Bronchial epithelial cell (primary cell): ENCODE results near the gene PPM1B. TPM values are rescaled to one million over a fixed set of nuclear protein-coding genes. Genes with fewer than 3 reads are reported as not detected.
"Not testable (repeated sequence)": the region's sequence is repeated elsewhere in the genome, so short reads cannot be mapped to it uniquely, and the experiment has no call there.

Source experiments
- DNase-seq: peaks from one replicate; pipeline ENCODE4 v3.0.0-alpha.2; 2010; ENCODE audit warnings: low read depth
- FAIRE-seq: peaks from 2 replicates; lab custom pipeline; 2011; peaks lifted over from hg19 to GRCh38; lab: Jason Lieb, UNC
- H3K27me3 ChIP-seq: 2 replicates; pipeline ENCODE4 v1.5.1; 2011; ENCODE audit warnings: low read length; ENCODE audit not compliant: control insufficient read depth, insufficient read depth
- H3K36me3 ChIP-seq: 2 replicates; pipeline ENCODE4 v1.5.1; 2011; ENCODE audit warnings: low read length; ENCODE audit not compliant: control insufficient read depth, insufficient read depth
- H3K4me3 ChIP-seq: 2 replicates; pipeline ENCODE4 v1.5.1; 2011; ENCODE audit warnings: mild to moderate bottlenecking, low read depth, low read length, control low read depth
- CTCF ChIP-seq: IDR thresholded peaks from 2 replicates; pipeline ENCODE4 v1.5.1; 2011; ENCODE audit warnings: mild to moderate bottlenecking, moderate library complexity, low read length, control low read depth, inconsistent platforms; ENCODE audit not compliant: insufficient read depth, severe bottlenecking
- total RNA-seq: library from RNA; depleted of rRNA; stranded (reverse); fragments of >200 nt; gene quantifications from 2 replicates; pipeline ENCODE4 v1.2.1, GENCODE V29; 2014

The PPM1B gene
- total RNA-seq, 1 donor from 2014 or later: 35.3 TPM

GRCh38 chr2:44201648-44202165 is 33.0 kb downstream of the PPM1B start:
- TF ChIP-seq CTCF: no peak

DNA sequence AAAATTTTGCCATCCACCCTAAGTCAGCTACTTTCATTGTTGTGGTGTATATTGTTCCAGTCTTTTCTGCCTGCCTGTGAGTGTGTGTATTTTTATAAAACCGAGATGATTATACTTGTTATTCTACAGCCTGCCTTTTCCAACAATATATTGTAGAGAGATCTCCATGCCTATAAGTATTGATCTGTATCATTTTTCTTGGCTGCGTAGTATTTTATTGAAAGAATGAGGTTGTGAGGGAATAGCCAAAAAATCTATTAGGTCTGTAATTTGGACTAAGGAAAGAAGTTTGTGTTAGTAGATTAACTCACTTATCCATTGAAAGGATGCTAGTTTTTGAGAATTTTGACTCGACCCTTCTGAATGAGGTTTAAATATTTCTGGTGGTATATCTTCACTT is 34.9 kb downstream of the PPM1B start:
- FAIRE-seq (no peak), DNase-seq (no peak)
- no peaks in the 10 kb centered on the region for H3K36me3 ChIP-seq
- no peak for TF ChIP-seq CTCF
- H3K27me3 ChIP-seq: no peaks in the 10 kb centered on the region
- no peak overlapping the region for H3K4me3 ChIP-seq

More at GRCh38 chr2:44201648-44202165, 33.0 kb downstream of the PPM1B start:
- Histone ChIP-seq H3K36me3 (no peaks in the 10 kb centered on the region), H3K4me3 (no peak overlapping the region), H3K27me3 (no peaks in the 10 kb centered on the region)
- DNase-seq (no peak), FAIRE-seq (no peak)

DNA sequence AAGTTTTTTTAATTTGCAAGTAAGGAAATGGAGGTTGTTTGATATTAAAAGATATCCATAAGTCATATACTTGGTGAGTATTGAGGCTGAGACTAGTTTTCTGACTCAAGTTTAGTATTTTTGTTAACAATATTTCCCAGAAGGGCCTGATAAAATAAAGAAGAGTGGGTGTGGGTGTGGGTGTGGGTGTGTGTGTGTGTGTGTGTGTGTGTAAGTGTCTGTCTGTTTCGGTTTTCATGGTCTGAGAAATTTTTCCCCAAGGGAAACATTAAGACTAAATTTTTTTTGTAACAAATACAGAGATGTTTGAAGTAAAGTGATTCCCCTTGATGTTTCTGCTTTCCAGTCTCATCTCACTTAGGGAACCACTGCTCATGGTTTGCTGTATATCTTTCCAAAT is 36.5 kb downstream of the PPM1B start:
- FAIRE-seq: no peak
- no peak for TF ChIP-seq CTCF
- Histone ChIP-seq H3K36me3 (no peaks in the 10 kb centered on the region), H3K4me3 (no peak overlapping the region), H3K27me3 (no peaks in the 10 kb centered on the region)
- DNase-seq: no peak

DNA sequence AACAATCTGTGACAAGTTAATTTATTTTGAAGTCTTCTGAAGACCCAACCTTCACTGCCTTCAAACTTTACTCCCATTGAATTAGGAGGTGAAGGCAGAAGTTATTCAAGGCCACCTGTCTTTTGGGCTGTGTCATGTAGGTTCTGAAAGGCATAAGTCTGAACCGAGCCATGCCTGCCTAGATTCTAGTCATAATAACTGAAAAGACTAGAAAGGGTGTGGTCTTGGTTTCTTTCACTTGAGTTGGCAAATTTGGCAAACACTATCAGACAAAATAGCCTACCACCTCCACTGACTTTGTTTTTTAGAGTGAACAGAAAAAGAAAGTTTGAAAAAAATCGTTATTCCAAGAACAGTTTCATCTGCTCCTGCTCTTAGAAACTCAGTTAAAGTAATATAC is 38.4 kb downstream of the PPM1B start:
- no peak for DNase-seq
- H3K27me3 ChIP-seq: no peaks in the 10 kb centered on the region
- no peak for FAIRE-seq
- H3K36me3 ChIP-seq: no peaks in the 10 kb centered on the region
- no peak overlapping the region for H3K4me3 ChIP-seq
- no peak for TF ChIP-seq CTCF

DNA sequence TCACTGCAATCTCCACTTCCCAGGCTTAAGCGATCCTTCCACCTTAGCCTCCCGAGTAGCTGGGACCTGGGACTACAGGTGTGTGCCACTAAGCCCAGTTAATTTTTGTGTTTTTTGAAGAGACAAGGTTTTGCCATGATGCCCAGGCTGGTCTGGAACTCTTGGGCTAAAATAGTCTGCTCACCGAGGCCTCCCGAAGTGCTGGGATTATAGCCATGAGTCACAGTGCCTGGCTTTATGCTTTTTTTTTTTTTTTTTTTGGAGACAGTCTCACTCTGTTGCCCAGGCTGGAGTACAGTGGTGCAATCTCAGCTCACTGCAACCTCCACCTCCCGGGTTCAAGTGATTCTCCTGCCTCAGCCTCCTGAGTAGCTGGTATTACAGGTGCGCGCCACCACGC is 39.0 kb downstream of the PPM1B start:
- H3K27me3 ChIP-seq, H3K4me3 ChIP-seq, DNase-seq, FAIRE-seq, H3K36me3 ChIP-seq: not testable (repeated sequence)

GRCh38 chr2:44210362-44210761 is 41.7 kb downstream of the PPM1B start:
- FAIRE-seq (no peak), DNase-seq (no peak)
- Histone ChIP-seq H3K27me3 (no peaks in the 10 kb centered on the region), H3K36me3 (no peaks in the 10 kb centered on the region), H3K4me3 (no peak overlapping the region)
- no peak for TF ChIP-seq CTCF
